GM18951 (cell line): ENCODE measurements around the gene ZFR.
"Not testable (repeated sequence)": the region's sequence is repeated elsewhere in the genome, so short reads cannot be mapped to it uniquely, and the experiment has no call there.

ENCODE experiments used
- POLR2A ChIP-seq: IDR thresholded peaks from 4 replicates; pipeline ENCODE4 v1.6.1; 2011; ENCODE audit warnings: mild to moderate bottlenecking; ENCODE audit not compliant: insufficient read length, insufficient read depth; ENCODE audit errors: extremely low read depth
- in situ Hi-C: fragments of 300-500 bp; cut with MboI; formaldehyde crosslinking; loops from one replicate; pipeline ENCODE4 v1.12.0; 2022; ENCODE audit warnings: low sequenced_read_pairs, mixed read lengths, inconsistent platforms; ENCODE audit not compliant: unreplicated experiment

ZFR gene

DNA sequence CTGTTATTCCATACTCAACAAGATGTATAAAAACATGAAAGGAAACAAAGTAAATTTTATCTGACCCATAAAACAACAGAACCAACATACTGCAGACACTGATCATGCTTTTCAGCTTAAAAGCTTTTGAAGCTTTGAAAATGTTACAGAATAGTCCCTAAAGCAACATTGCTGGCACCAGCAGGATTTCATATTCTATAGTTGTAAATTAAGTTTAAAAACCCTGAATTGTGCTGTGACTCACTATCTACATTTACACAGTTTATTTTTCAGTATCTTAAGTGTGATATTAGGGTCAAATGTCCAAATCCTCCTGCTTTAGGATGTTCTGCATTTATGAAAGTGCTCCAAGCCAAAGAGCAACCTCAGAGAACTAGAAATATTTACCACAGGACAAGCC, 59.9 kb downstream of the ZFR start:
- no peak for TF ChIP-seq POLR2A
- in situ Hi-C loops, result no loop called here

DNA sequence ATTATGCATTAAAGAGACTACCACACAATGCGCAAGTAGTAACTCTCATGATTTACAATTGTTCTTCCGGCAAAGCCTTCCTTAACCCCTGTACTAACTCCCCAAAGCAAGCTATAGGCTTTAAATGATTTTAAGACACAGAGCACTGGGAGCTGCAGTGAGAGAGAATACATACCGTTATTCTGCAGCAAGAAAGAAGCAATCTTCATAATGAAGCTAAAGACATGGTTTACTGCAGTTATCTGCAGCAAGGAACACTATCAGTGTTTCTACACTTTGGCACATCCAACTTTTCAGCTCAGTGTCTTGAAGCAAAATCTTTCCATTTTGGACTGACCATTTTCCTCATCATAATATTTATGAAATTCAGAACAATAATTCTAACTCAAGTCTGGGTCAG, 61.0 kb downstream of the ZFR start:
- in situ Hi-C loops, result no loop called here
- no peak for TF ChIP-seq POLR2A

DNA sequence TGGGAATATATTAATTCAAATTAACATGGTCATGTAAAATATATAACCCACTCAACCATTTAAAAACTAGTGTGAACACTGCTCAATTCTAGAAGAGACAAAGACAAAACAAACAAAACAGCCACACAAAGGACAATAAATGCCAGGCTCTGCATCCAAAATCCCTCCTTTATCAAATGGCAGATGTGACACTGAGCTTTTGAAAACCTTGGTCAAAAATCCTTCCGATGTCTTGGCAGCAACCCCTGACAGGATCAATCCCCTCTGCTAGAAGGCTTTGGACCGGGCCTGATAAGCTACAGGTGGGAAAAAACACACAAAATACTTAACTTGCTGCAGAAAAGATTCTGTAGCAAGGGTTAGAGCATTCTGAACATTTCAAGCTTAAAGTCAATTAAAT, 61.5 kb downstream of the ZFR start:
- no peak for TF ChIP-seq POLR2A
- in situ Hi-C loops, result no loop called here

DNA sequence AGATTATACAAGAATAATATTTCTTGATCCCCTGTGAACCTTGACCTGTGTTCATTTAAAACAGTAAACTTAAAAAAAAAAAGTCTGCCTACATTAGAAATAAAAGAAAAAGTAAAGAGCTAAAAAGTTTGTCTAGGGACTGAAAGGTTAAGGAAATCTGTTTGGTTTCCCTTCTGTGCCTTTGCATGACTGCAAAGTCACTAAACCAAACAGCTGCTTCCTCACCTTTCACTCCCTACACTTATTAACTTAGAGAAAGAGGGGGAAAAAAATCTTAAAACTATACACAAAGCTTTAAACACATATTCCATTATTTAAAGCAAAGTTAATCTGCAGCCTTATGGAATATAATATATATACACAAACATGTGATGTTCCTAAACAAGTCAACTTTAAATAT, 65.1 kb downstream of the ZFR start:
- in situ Hi-C loops, result no loop called here
- TF ChIP-seq POLR2A, result no peak

DNA sequence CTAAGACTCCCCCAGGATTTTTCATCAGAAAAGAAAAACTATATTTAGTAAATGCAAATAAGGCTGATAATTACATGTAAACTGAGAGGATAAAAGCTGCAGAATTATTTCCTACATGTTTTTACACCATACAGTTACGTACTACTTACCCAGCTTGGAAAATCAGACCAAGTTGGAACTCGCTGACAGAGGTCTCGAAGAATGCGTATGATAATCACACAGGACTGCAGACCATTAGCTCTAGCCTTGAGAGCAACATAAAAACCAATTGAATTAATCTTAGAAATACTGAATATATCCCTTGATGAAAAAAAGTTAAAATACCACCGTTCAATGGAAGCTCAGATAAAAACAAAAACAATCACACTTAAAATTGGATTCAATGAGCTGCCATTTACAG, 65.6 kb downstream of the ZFR start:
- no peak for TF ChIP-seq POLR2A
- in situ Hi-C loops, result no loop called here

DNA sequence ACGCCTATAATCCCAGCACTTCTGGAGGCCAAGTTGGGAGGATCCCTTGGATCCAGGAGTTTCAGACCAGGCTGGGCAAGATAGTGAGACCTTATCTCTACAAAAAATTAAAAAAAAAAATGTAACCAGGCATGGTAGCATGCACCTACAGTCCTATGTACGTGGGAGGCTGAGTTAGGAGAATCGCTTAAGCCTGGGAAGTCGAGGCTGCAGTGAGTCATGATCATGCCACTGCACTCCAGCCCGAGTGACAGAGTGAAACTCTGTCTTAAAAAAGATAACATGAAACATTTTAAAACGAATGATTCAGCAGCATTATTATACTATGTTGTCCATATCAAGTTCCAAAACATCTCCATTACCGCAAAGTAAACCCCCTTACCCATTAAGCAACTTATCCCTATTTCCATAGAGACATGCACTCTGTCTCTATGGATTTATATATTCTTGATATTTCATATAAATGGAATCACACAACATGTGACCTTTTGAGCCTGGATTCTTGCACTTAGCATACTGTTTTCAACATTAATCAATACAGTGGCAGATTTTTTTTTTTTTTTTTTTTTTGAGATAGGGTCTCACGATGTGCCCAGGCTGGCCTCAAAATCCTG, 74.9 kb downstream of the ZFR start:
- in situ Hi-C loops, result no loop called here

DNA sequence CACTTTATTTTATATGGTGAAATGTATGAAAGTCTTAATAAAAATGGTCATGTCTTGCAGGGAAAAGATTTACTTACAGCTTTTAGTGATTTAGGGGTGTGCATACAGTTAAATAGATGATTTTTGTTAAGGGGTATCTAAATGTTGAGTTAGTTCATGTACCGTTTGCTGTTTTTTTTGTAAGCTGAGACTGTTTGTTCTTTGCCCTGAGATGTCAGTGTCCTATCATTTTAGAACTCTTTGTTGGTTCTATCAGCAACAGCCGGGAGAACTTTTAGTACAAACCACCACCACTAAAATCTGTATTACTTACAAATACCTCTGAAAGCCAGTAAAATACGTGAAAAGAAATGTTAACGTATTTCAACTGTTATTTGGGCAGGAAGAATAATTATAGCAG, 75.5 kb downstream of the ZFR start:
- no peak for TF ChIP-seq POLR2A
- in situ Hi-C loops, result no loop called here

More for the DNA sequence above, 74.9 kb downstream of the ZFR start:
- TF ChIP-seq POLR2A, result no peak

DNA sequence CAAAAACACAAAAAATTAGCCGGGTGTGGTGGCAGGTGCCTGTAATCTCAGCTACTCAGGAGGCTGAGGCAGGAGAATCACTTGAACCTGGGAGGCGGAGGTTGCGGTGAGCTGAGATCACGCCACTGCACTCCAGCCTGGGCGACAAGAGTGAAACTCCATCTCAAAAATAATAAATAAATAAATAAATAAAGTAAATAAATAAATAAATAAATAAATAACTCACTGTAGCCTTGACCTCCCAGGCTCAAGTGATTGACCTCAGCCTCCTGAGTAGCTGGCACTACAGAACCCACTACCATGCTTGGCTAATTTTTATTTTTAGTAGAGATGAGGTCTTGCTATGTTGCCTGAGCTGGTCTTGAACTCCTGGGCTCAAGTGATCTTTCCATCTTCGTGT, 77.3 kb downstream of the ZFR start:
- in situ Hi-C loops, result not testable (repeated sequence)

DNA sequence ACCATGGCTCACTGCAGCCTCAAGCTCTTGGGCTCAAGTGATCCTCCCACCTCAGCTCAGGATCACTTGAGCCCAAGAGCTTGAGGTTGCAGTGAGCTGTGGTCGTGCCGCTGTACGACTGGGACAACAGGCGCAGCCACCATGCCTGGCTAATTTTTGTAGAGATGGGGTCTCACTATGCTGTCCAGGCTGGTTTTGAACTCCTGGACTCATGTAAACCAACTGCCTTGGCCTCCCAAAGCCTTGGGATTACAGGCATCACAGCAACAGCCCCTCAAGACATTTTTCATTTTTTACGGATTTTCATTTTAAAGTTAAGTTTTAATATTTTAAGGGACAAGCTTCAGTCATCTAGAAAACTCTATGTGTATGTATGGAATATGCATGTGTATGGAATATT, 78.9 kb downstream of the ZFR start:
- TF ChIP-seq POLR2A, result no peak
- in situ Hi-C loops, result no loop called here

DNA sequence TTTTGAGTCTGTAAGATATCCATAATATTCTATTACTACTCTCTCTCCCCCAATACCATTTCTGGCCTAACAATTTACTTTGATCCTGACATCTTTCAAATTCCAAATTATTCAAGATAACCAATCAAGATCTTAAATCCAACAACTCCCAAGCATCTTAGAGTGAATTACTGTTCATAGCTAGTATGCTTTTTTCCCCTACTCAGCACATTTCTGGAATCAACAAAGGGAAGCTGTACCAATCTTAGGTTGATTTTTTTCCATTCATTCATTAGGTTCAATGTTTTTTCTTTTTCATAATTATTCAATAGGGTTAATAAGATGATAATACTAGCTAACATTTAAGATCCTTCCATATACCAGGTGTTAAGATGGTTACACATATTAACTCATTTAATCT, 81.5 kb downstream of the ZFR start:
- in situ Hi-C loops, result no loop called here
- TF ChIP-seq POLR2A, result no peak

DNA sequence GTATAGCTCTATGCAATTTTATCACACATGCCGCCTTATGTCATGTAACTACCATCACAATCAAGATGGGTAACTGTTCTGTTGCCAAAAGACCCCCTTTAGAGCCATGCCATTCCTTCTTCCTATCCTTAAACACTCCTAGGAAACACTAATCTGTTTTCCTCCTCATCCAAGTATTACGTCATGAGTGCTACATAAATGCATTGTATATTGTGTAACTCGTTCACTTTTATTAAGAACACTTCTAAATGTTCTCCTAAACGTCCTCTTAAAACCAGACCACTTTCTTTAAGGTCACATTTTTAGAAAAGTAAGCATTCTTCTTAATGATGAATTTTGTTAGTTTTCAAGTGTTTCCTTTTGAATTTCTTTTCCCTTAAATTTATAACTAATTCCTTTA, 82.0 kb downstream of the ZFR start:
- TF ChIP-seq POLR2A, result no peak
- in situ Hi-C loops, result no loop called here

DNA sequence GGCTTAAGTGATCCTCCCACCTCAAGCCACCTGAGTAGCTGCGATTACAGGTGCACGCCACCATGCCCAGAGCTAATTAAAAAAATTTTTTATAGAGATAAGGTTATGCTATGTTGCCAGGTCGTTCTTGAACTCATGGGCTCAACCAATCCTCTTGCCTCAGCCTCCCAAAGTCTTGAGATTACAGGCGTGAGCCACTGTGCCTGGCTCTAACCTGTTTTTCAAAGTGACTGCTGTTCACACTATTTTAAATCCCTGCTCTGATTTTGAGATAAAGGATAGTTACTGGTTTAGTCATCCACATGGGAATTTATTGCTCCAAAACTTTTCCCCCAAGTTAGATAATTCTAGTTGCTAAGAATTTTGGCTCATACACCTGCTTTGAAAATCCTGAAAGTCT, 83.6 kb downstream of the ZFR start:
- in situ Hi-C loops, result no loop called here
- TF ChIP-seq POLR2A, result no peak

DNA sequence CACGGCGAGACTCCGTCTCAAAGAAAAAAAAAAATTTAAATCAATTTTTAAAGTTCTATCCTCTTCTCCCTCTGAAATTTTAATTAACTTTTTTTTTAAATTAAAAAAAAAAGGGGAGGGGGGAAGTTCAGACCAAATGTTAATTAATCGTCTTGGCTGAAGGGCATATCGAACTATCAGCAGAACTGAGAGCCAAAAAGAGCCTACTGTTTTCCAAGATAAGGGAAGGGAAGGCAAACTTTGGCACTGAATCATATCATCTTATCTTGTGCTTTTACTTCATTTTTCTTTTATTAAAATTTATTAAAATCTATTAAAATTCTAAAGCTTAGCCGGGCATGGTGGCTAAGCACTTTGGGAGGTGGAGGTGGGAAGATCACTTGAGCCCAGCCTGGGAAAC, 85.9 kb downstream of the ZFR start:
- in situ Hi-C loops, result no loop called here

DNA sequence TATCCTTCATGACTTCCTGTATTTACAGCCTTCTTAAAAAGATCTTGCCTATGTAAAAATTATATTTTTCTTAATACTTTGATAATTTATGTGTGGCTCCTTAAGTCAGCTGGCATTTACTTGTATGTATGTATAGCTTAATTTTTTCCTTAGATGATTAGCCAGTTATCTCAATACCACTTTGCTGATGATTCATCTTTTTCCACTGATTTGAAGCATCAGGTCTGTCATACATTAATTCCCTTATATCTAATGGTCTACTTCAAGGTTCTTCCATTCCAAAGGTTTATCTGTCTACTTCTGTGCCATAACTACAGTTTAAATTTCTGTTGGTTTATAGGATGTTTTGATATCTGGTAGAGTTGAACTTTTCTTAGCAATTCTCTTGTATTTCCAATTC, 86.9 kb downstream of the ZFR start:
- TF ChIP-seq POLR2A, result no peak
- in situ Hi-C loops, result no loop called here

More for the DNA sequence above, 85.9 kb downstream of the ZFR start:
- TF ChIP-seq POLR2A, result no peak

DNA sequence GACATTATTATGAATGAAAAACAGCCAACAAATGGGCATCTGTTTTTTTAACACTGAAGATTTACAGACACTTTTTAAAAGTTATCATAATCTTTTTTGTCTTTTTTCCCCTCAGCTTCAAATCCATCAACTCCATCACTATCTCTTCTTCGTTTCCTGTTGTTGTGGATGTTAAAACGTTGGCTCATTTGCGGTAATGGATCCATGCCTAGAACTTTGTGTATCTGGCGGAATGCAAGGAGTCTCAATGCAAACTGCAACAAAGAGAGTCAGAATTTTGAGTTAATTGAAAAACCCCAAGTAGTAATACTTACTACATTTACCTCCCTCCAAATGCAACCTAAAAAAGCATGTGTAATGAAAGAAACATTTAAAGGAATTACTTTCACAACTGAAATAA, 88.9 kb downstream of the ZFR start:
- no peak for TF ChIP-seq POLR2A
- in situ Hi-C loops, result no loop called here
